Measurements from ENCODE around the gene GNL3.

- TF ChIP-seq EZH2 (IDR thresholded peaks at IDR 0.05) (no peak), POLR2A (IDR thresholded peaks at IDR 0.05; ENCODE audit: borderline replicate concordance, extremely low read depth, insufficient read depth, insufficient read length) (no peak), RAD21 (IDR thresholded peaks at IDR 0.05; ENCODE audit: low read depth) (no peak)
Measured at GRCh38 chr3:52688266-52688665, 2.4 kb downstream of the GNL3 start.

Data from HCT116 (cell line).